Measurements from ENCODE around the gene PEAR1.

The PEAR1 gene

DNA sequence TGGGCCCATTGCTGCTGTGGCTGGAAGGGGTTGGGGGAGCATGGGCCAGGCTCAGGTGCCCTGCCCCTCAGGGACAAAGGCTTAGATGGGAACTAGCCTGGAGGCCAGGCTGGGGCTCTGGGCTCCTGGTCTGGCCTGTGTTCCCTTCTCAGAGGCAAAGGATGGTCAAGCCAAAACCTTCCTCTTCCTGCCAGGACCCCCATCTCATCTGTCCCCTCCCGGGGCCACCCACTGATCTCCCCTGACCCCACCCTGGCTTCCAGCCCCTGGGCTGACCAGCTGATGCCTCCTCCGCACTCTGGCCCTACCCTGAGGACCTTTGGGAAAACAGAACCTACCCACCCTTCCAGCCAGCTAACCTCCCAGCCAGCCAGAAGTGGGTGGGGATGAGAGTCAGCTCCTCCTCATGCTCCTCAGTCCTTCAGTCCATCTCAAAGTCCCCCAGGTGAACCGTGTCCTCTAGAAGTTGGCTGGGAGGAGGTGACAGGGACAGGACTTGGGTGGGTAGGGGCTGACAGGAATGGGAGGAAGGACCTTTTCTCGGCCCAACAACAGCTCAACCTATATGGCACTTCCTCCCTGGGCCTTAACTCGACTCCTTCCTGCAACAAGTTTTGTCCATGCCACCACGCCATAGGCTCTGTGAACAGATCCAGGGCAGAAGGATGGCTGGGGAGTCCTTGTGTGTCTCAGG lies 7.5 kb downstream of the PEAR1 start:
- Histone ChIP-seq H3F3A (ENCODE audit: insufficient read depth) (no peaks in the 10 kb centered on the region), H3K79me2 (ENCODE audit: insufficient read depth, low read length) (no peaks in the 10 kb centered on the region), H3K27ac (ENCODE audit: low read depth, low read length) (no peak overlapping the region), H3K4me2 (ENCODE audit: low read depth, low read length, poor library complexity, severe bottlenecking) (no peak overlapping the region), H4K20me1 (ENCODE audit: low read depth, low read length) (no peaks in the 10 kb centered on the region), H3K9ac (ENCODE audit: low read length) (no peak overlapping the region), H3K27me3 (ENCODE audit: low read length) (no peaks in the 10 kb centered on the region), H3K9me2 (replicated peaks; ENCODE audit: insufficient read depth, low read length) (no peaks in the 10 kb centered on the region), H2AFZ (ENCODE audit: low read depth, low read length, severe bottlenecking) (no peak overlapping the region), H3K4me3 (ENCODE audit: insufficient read depth, low read length, poor library complexity, severe bottlenecking) (no peak overlapping the region), H3K36me3 (ENCODE audit: low read length) (no peaks in the 10 kb centered on the region), H3K9me3 (ENCODE audit: insufficient read depth, low read length) (no peaks in the 10 kb centered on the region)
- TF ChIP-seq, protein P1, sequence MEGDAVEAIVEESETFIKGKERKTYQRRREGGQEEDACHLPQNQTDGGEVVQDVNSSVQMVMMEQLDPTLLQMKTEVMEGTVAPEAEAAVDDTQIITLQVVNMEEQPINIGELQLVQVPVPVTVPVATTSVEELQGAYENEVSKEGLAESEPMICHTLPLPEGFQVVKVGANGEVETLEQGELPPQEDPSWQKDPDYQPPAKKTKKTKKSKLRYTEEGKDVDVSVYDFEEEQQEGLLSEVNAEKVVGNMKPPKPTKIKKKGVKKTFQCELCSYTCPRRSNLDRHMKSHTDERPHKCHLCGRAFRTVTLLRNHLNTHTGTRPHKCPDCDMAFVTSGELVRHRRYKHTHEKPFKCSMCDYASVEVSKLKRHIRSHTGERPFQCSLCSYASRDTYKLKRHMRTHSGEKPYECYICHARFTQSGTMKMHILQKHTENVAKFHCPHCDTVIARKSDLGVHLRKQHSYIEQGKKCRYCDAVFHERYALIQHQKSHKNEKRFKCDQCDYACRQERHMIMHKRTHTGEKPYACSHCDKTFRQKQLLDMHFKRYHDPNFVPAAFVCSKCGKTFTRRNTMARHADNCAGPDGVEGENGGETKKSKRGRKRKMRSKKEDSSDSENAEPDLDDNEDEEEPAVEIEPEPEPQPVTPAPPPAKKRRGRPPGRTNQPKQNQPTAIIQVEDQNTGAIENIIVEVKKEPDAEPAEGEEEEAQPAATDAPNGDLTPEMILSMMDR (IDR thresholded peaks at IDR 0.05; ENCODE audit: insufficient read depth, low read length, poor library complexity, severe bottlenecking): no peak
- no peak for TF ChIP-seq EZH2phosphoT487 (conservative IDR thresholded peaks at IDR 0.05; ENCODE audit: low read length)

- Histone ChIP-seq H3K9ac (ENCODE audit: low read length) (no peak overlapping the region), H3K9me3 (ENCODE audit: insufficient read depth, low read length) (no peaks in the 10 kb centered on the region), H2AFZ (ENCODE audit: low read depth, low read length, severe bottlenecking) (no peak overlapping the region), H3K27me3 (ENCODE audit: low read length) (no peaks in the 10 kb centered on the region), H3K4me3 (ENCODE audit: insufficient read depth, low read length, poor library complexity, severe bottlenecking) (no peak overlapping the region), H3K4me2 (ENCODE audit: low read depth, low read length, poor library complexity, severe bottlenecking) (no peak overlapping the region), H3K79me2 (ENCODE audit: insufficient read depth, low read length) (no peaks in the 10 kb centered on the region), H3K27ac (ENCODE audit: low read depth, low read length) (no peak overlapping the region), H4K20me1 (ENCODE audit: low read depth, low read length) (no peaks in the 10 kb centered on the region), H3K9me2 (replicated peaks; ENCODE audit: insufficient read depth, low read length) (no peaks in the 10 kb centered on the region), H3F3A (ENCODE audit: insufficient read depth) (no peaks in the 10 kb centered on the region), H3K36me3 (ENCODE audit: low read length) (no peaks in the 10 kb centered on the region)
- no peak for TF ChIP-seq EZH2phosphoT487 (conservative IDR thresholded peaks at IDR 0.05; ENCODE audit: low read length)
- TF ChIP-seq, protein P1 (IDR thresholded peaks at IDR 0.05; ENCODE audit: insufficient read depth, low read length, poor library complexity, severe bottlenecking): no peak
Measured at GRCh38 chr1:156901590-156901900, 8.0 kb downstream of the PEAR1 start.

- TF ChIP-seq, protein P1 (IDR thresholded peaks at IDR 0.05; ENCODE audit: insufficient read depth, low read length, poor library complexity, severe bottlenecking): no peak
- no peak for TF ChIP-seq EZH2phosphoT487 (conservative IDR thresholded peaks at IDR 0.05; ENCODE audit: low read length)
- Histone ChIP-seq H3K4me2 (ENCODE audit: low read depth, low read length, poor library complexity, severe bottlenecking) (no peak overlapping the region), H3K27me3 (ENCODE audit: low read length) (no peaks in the 10 kb centered on the region), H3K9me3 (ENCODE audit: insufficient read depth, low read length) (no peaks in the 10 kb centered on the region), H3K36me3 (ENCODE audit: low read length) (no peaks in the 10 kb centered on the region), H3K27ac (ENCODE audit: low read depth, low read length) (no peak overlapping the region), H3K9ac (ENCODE audit: low read length) (no peak overlapping the region), H4K20me1 (ENCODE audit: low read depth, low read length) (no peaks in the 10 kb centered on the region), H3F3A (ENCODE audit: insufficient read depth) (no peaks in the 10 kb centered on the region), H3K9me2 (replicated peaks; ENCODE audit: insufficient read depth, low read length) (no peaks in the 10 kb centered on the region), H3K4me3 (ENCODE audit: insufficient read depth, low read length, poor library complexity, severe bottlenecking) (no peak overlapping the region), H2AFZ (ENCODE audit: low read depth, low read length, severe bottlenecking) (no peak overlapping the region), H3K79me2 (ENCODE audit: insufficient read depth, low read length) (no peaks in the 10 kb centered on the region)
Measured at GRCh38 chr1:156901966-156902915, 8.7 kb downstream of the PEAR1 start.

Data from SU-DHL-6 (cell line).